SK-N-SH treated with all-trans-retinoic acid at 6 μM for 48 hours (cell line): ENCODE results near the gene CLTCL1.

ENCODE experiments used
- ATAC-seq: fragments of 200-7000 bp; cut with Tn5 transposase; 3 replicates; pipeline ENCODE4 v1.9.1; 2020; ENCODE audit warnings: mild to moderate bottlenecking, moderate library complexity
- ARNTL ChIP-seq: fragments of 450-650 bp; formaldehyde crosslinking; IDR thresholded peaks from 2 replicates; pipeline ENCODE4 v1.5.0; 2020; ENCODE audit warnings: low read depth, mild to moderate bottlenecking, moderate library complexity, borderline replicate concordance
- BACH2 ChIP-seq: fragments of 250-450 bp; sonication (Bioruptor Pico); IDR thresholded peaks from 2 replicates; pipeline ENCODE4 v1.9.0; 2021; ENCODE audit warnings: mild to moderate bottlenecking, borderline replicate concordance
- CSDC2 ChIP-seq: fragments of 250-450 bp; sonication (Bioruptor Pico); IDR thresholded peaks from 2 replicates; pipeline ENCODE4 v1.5.0; 2020; ENCODE audit warnings: mild to moderate bottlenecking, moderate library complexity
- CSRNP3 ChIP-seq: fragments of 250-450 bp; sonication (Bioruptor Pico); IDR thresholded peaks from 2 replicates; pipeline ENCODE4 v1.5.1; 2021; ENCODE audit warnings: mild to moderate bottlenecking, moderate library complexity
- ESRRG ChIP-seq: fragments of 250-450 bp; sonication (Bioruptor Pico); IDR thresholded peaks from 2 replicates; pipeline ENCODE4 v1.6.1; 2021; ENCODE audit warnings: mild to moderate bottlenecking
- GLIS3 ChIP-seq: fragments of 250-450 bp; sonication (Bioruptor Pico); IDR thresholded peaks from 2 replicates; pipeline ENCODE4 v1.5.0; 2020; ENCODE audit warnings: mild to moderate bottlenecking, moderate library complexity
- ISL1 ChIP-seq: fragments of 250-450 bp; sonication (Bioruptor Pico); IDR thresholded peaks from 2 replicates; pipeline ENCODE4 v2.1.2; 2022; ENCODE audit warnings: mild to moderate bottlenecking, moderate library complexity
- OSR1 ChIP-seq: fragments of 250-450 bp; sonication (Bioruptor Pico); IDR thresholded peaks from 2 replicates; pipeline ENCODE4 v1.8.0; 2022; ENCODE audit warnings: moderate library complexity, mild to moderate bottlenecking, inconsistent platforms
- PATZ1 ChIP-seq: fragments of 250-450 bp; sonication (Bioruptor Pico); IDR thresholded peaks from 2 replicates; pipeline ENCODE4 v1.8.0; 2020; ENCODE audit warnings: mild to moderate bottlenecking, moderate library complexity, borderline replicate concordance
- POU6F1 ChIP-seq: fragments of 250-450 bp; sonication (Bioruptor Pico); IDR thresholded peaks from 2 replicates; pipeline ENCODE4 v1.8.0; 2021; ENCODE audit warnings: low read depth, mild to moderate bottlenecking, moderate library complexity, borderline replicate concordance
- PPARA ChIP-seq: fragments of 250-450 bp; sonication (Bioruptor Pico); IDR thresholded peaks from 2 replicates; pipeline ENCODE4 v1.5.0; 2020; ENCODE audit warnings: mild to moderate bottlenecking, borderline replicate concordance
- RARB ChIP-seq: fragments of 250-450 bp; sonication (Bioruptor Pico); IDR thresholded peaks from 2 replicates; pipeline ENCODE4 v1.8.0; 2021; ENCODE audit warnings: mild to moderate bottlenecking, moderate library complexity
- SNAI2 ChIP-seq: fragments of 250-450 bp; sonication (Bioruptor Pico); IDR thresholded peaks from 2 replicates; pipeline ENCODE4 v1.5.0; 2020; ENCODE audit warnings: mild to moderate bottlenecking, moderate library complexity
- TCF4 ChIP-seq: fragments of 250-450 bp; sonication (Bioruptor Pico); IDR thresholded peaks from 2 replicates; pipeline ENCODE4 v1.8.0; 2021; ENCODE audit warnings: mild to moderate bottlenecking, moderate library complexity, borderline replicate concordance
- TOX ChIP-seq: fragments of 250-450 bp; sonication (Bioruptor Pico); IDR thresholded peaks from 2 replicates; pipeline ENCODE4 v1.8.0; 2021; ENCODE audit warnings: mild to moderate bottlenecking, moderate library complexity, borderline replicate concordance
- TSHZ2 ChIP-seq: fragments of 250-450 bp; sonication (Bioruptor Pico); IDR thresholded peaks from 2 replicates; pipeline ENCODE4 v1.5.0; 2020; ENCODE audit warnings: mild to moderate bottlenecking, moderate library complexity
- ZC3H10 ChIP-seq: fragments of 250-450 bp; sonication (Bioruptor Pico); IDR thresholded peaks from 2 replicates; pipeline ENCODE4 v1.5.1; 2021; ENCODE audit warnings: mild to moderate bottlenecking, moderate library complexity
- ZFP3 ChIP-seq: fragments of 250-450 bp; sonication (Bioruptor Pico); IDR thresholded peaks from 2 replicates; pipeline ENCODE4 v1.5.0; 2020; ENCODE audit warnings: mild to moderate bottlenecking, moderate library complexity
- ZFP30 ChIP-seq: fragments of 450-650 bp; formaldehyde crosslinking; IDR thresholded peaks from 2 replicates; pipeline ENCODE4 v1.5.0; 2022; ENCODE audit warnings: mild to moderate bottlenecking, moderate library complexity
- ZNF565 ChIP-seq: fragments of 450-650 bp; formaldehyde crosslinking; conservative IDR thresholded peaks from 2 replicates; pipeline ENCODE4 v1.5.0; 2020; ENCODE audit warnings: low read depth, mild to moderate bottlenecking, moderate library complexity
- ZNF70 ChIP-seq: fragments of 450-650 bp; formaldehyde crosslinking; IDR thresholded peaks from 2 replicates; pipeline ENCODE4 v1.5.0; 2020; ENCODE audit warnings: mild to moderate bottlenecking, moderate library complexity
- ZNF8 ChIP-seq: fragments of 450-650 bp; formaldehyde crosslinking; IDR thresholded peaks from 2 replicates; pipeline ENCODE4 v1.5.0; 2020; ENCODE audit warnings: mild to moderate bottlenecking, moderate library complexity

CLTCL1 gene

GRCh38 chr22:19133561-19133960 is 158.0 kb downstream of the CLTCL1 start:
- no peak for ATAC-seq
- TF ChIP-seq ESRRG (CRISPR knock-in tag) = no peak
- no peak for TF ChIP-seq ZFP3 (CRISPR knock-in tag)
- no peak for TF ChIP-seq POU6F1 (CRISPR knock-in tag)
- TF ChIP-seq SNAI2 (CRISPR knock-in tag) = no peak
- no peak for TF ChIP-seq PPARA (CRISPR knock-in tag)
- no peak for TF ChIP-seq ZNF70 (CRISPR knock-in tag)
- TF ChIP-seq CSRNP3 (CRISPR knock-in tag) = no peak

GRCh38 chr22:19132693-19133400 is 158.7 kb downstream of the CLTCL1 start:
- TF ChIP-seq CSDC2 (CRISPR knock-in tag) (no peak), ZFP3 (CRISPR knock-in tag) (no peak), TOX (CRISPR knock-in tag) (no peak), ESRRG (CRISPR knock-in tag) (no peak), BACH2 (no peak), ARNTL (CRISPR knock-in tag) (no peak)
- ATAC-seq = no peak

- no peak for ATAC-seq
Measured at GRCh38 chr22:19132153-19132552, 159.4 kb downstream of the CLTCL1 start.

GRCh38 chr22:19131685-19132015 is 159.9 kb downstream of the CLTCL1 start:
- ATAC-seq = no peak

More at GRCh38 chr22:19132153-19132552, 159.4 kb downstream of the CLTCL1 start:
- TF ChIP-seq SNAI2 (CRISPR knock-in tag) = no peak
- no peak for TF ChIP-seq ESRRG (CRISPR knock-in tag)
- no peak for TF ChIP-seq OSR1 (CRISPR knock-in tag)
- no peak for TF ChIP-seq TOX (CRISPR knock-in tag)
- no peak for TF ChIP-seq CSDC2 (CRISPR knock-in tag)
- TF ChIP-seq POU6F1 (CRISPR knock-in tag) = no peak
- no peak for TF ChIP-seq GLIS3 (CRISPR knock-in tag)
- TF ChIP-seq ARNTL (CRISPR knock-in tag) = no peak

More at GRCh38 chr22:19131685-19132015, 159.9 kb downstream of the CLTCL1 start:
- no peak for TF ChIP-seq TCF4
- no peak for TF ChIP-seq PATZ1 (CRISPR knock-in tag)
- no peak for TF ChIP-seq RARB (CRISPR knock-in tag)
- no peak for TF ChIP-seq ZNF8 (CRISPR knock-in tag)
- TF ChIP-seq TSHZ2 = no peak
- no peak for TF ChIP-seq CSDC2 (CRISPR knock-in tag)
- TF ChIP-seq ZFP30 = no peak
- TF ChIP-seq TOX (CRISPR knock-in tag) = no peak
- no peak for TF ChIP-seq ZNF70 (CRISPR knock-in tag)
- no peak for TF ChIP-seq ESRRG (CRISPR knock-in tag)
- no peak for TF ChIP-seq ZNF565
- no peak for TF ChIP-seq ZC3H10 (CRISPR knock-in tag)
- TF ChIP-seq BACH2 = no peak
- no peak for TF ChIP-seq SNAI2 (CRISPR knock-in tag)
- no peak for TF ChIP-seq ISL1 (CRISPR knock-in tag)
- TF ChIP-seq ARNTL (CRISPR knock-in tag) = no peak
